ENCODE results near the gene SSU72.

DNA sequence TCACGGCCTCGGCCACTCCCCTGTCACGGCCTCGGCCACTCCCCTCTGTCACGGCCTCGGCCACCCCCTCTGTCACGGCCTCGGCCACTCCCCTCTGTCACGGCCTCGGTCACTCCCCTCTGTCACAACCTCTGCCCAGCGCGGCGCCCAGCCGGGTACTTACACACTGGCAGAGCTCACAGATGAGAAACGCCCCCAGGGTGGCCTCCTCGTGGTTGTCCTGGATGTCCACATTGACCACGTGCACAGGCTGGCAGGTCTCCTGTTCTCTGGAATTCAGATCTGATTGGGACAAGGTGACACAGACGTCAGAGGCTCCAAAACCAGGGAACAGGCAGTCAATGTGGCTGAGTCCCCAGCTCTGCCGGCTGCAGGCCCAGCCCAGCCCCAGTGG lies 31.0 kb downstream of the SSU72 start:
- TF ChIP-seq RAD21 (IDR thresholded peaks at IDR 0.05; ENCODE audit: low read length) (no peak), SMC3 (IDR thresholded peaks at IDR 0.05; ENCODE audit: low read depth, low read length) (no peak), POLR2AphosphoS5 (IDR thresholded peaks at IDR 0.05; ENCODE audit: low read depth, low read length) (no peak), GABPA (IDR thresholded peaks at IDR 0.05; ENCODE audit: low read depth) (no peak), ELF1 (IDR thresholded peaks at IDR 0.05) (no peak), TCF12 (IDR thresholded peaks at IDR 0.05) (no peak), EP300 (IDR thresholded peaks at IDR 0.05; ENCODE audit: borderline replicate concordance in 1 of 2, low read depth in 1 of 2, low read length in 1 of 2) (no peak), TAF1 (IDR thresholded peaks at IDR 0.05; ENCODE audit: borderline replicate concordance, low read depth, low read length) (no peak)
- TF ChIP-seq, protein P1, sequence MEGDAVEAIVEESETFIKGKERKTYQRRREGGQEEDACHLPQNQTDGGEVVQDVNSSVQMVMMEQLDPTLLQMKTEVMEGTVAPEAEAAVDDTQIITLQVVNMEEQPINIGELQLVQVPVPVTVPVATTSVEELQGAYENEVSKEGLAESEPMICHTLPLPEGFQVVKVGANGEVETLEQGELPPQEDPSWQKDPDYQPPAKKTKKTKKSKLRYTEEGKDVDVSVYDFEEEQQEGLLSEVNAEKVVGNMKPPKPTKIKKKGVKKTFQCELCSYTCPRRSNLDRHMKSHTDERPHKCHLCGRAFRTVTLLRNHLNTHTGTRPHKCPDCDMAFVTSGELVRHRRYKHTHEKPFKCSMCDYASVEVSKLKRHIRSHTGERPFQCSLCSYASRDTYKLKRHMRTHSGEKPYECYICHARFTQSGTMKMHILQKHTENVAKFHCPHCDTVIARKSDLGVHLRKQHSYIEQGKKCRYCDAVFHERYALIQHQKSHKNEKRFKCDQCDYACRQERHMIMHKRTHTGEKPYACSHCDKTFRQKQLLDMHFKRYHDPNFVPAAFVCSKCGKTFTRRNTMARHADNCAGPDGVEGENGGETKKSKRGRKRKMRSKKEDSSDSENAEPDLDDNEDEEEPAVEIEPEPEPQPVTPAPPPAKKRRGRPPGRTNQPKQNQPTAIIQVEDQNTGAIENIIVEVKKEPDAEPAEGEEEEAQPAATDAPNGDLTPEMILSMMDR (IDR thresholded peaks at IDR 0.05) = no peak

Data from SK-N-SH (cell line).